Uterus (tissue), 4 donors: ENCODE data around the gene KLK5. TPM values are rescaled to one million over a fixed set of nuclear protein-coding genes. Genes with fewer than 3 reads are reported as not detected.

Source experiments
- DNase-seq, 2 donors: peaks; one replicate each; pipeline ENCODE4 v3.0.0-alpha.2; 2019 to 2020
- H3K27ac ChIP-seq, 2 donors: fragments of 200-600 bp; sonication (generic); 1 replicate in 1 of 2; 2 replicates in 1 of 2; pipeline ENCODE4 v1.5.1; 2016 to 2018
- H3K27me3 ChIP-seq, 2 donors: fragments of 200-600 bp; sonication (generic); one replicate each; pipeline ENCODE4 v1.5.1; 2018 to 2019; ENCODE audit warnings: control low read depth in 1 of 2
- H3K36me3 ChIP-seq, 2 donors: fragments of 200-600 bp; sonication (generic); one replicate each; pipeline ENCODE4 v1.5.1; 2019; ENCODE audit warnings: control low read depth in 1 of 2
- H3K4me1 ChIP-seq, 2 donors: fragments of 200-600 bp; sonication (generic); one replicate each; pipeline ENCODE4 v1.5.1; 2018 to 2019; ENCODE audit warnings: control low read depth in 1 of 2
- H3K4me3 ChIP-seq, 2 donors: fragments of 200-600 bp; sonication (generic); 1 replicate in 1 of 2; 2 replicates in 1 of 2; pipeline ENCODE4 v1.5.1; 2018 to 2019; ENCODE audit warnings: mild to moderate bottlenecking in 1 of 2
- H3K9me3 ChIP-seq, 2 donors: fragments of 200-600 bp; sonication (generic); one replicate each; pipeline ENCODE4 v1.5.1; 2019; ENCODE audit warnings: control low read depth in 1 of 2
- POLR2A ChIP-seq, 2 donors: fragments of 450-650 bp; IDR thresholded peaks; one replicate each; pipeline ENCODE4 v1.6.1; 2016; ENCODE audit warnings: antibody characterized with exemption in 2 of 2, mild to moderate bottlenecking in 1 of 2, moderate library complexity in 1 of 2
- intact Hi-C: fragments of 100-400 bp; cut with DNase I; formaldehyde crosslinking; loops from one replicate; pipeline ENCODE4 v1.15.1; 2023; ENCODE audit warnings: low total_unique reads
- total RNA-seq, 4 donors: library from RNA; depleted of rRNA in 3 of 4; stranded (reverse); fragments of >200 nt in 3 of 4; gene quantifications; one replicate each; pipeline versions ENCODE4 v1.1.0 to v1.2.4, GENCODE V29; 2014 to 2023
- TF ChIP-seq, protein P1 (sequence below), 4 experiments: fragments of 200-600 bp in 2 of 4; fragments of 450-650 bp in 2 of 4; sonication (generic) in 2 of 4; IDR thresholded peaks; one replicate each; pipeline ENCODE4 v1.5.1; 2016 to 2019; ENCODE audit warnings: antibody characterized with exemption in 4 of 4, mild to moderate bottlenecking in 2 of 4, moderate library complexity in 1 of 4
- donor health status: DM: yes; HTN: yes; CAD: no.

The KLK5 gene
- total RNA-seq, 4 donors from 2014 or later = 0.69 to 1.0 TPM; not detected in 2

- H3K27me3 ChIP-seq = no peaks in the 10 kb centered on the region
- TF ChIP-seq, protein P1, sequence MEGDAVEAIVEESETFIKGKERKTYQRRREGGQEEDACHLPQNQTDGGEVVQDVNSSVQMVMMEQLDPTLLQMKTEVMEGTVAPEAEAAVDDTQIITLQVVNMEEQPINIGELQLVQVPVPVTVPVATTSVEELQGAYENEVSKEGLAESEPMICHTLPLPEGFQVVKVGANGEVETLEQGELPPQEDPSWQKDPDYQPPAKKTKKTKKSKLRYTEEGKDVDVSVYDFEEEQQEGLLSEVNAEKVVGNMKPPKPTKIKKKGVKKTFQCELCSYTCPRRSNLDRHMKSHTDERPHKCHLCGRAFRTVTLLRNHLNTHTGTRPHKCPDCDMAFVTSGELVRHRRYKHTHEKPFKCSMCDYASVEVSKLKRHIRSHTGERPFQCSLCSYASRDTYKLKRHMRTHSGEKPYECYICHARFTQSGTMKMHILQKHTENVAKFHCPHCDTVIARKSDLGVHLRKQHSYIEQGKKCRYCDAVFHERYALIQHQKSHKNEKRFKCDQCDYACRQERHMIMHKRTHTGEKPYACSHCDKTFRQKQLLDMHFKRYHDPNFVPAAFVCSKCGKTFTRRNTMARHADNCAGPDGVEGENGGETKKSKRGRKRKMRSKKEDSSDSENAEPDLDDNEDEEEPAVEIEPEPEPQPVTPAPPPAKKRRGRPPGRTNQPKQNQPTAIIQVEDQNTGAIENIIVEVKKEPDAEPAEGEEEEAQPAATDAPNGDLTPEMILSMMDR (IDR thresholded peaks at IDR 0.05) = no peak
- no peak for TF ChIP-seq POLR2A (IDR thresholded peaks at IDR 0.05)
- no peaks in the 10 kb centered on the region for H3K4me1 ChIP-seq
- no peaks in the 10 kb centered on the region for H3K9me3 ChIP-seq
- H3K36me3 ChIP-seq = no peaks in the 10 kb centered on the region
- no peak for DNase-seq
- H3K4me3 ChIP-seq = no peak within 1 kb of the TSS
- intact Hi-C loops = no loop called here
- no peak within 1 kb of the TSS for H3K27ac ChIP-seq
These were observed 16.5 kb upstream of the KLK5 start, which contains the start of gene KLK6 for GRCh38 chr19:50969413-50969760. Gene KLK6, minus strand, starts transcription at chr19:50969591. Its CDS starts 1,487 bp downstream, at chr19:50968104.

GRCh38 chr19:50968716-50969412, 16.0 kb upstream of the KLK5 start:
- Histone ChIP-seq H3K27me3 (no peaks in the 10 kb centered on the region), H3K36me3 (no peaks in the 10 kb centered on the region), H3K4me1 (no peaks in the 10 kb centered on the region), H3K9me3 (no peaks in the 10 kb centered on the region), H3K27ac (no peak overlapping the region), H3K4me3 (no peak overlapping the region)
- TF ChIP-seq POLR2A (IDR thresholded peaks at IDR 0.05) = no peak
- TF ChIP-seq, protein P1 (IDR thresholded peaks at IDR 0.05) = no peak
- intact Hi-C loops = no loop called here
- DNase-seq = no peak

DNA sequence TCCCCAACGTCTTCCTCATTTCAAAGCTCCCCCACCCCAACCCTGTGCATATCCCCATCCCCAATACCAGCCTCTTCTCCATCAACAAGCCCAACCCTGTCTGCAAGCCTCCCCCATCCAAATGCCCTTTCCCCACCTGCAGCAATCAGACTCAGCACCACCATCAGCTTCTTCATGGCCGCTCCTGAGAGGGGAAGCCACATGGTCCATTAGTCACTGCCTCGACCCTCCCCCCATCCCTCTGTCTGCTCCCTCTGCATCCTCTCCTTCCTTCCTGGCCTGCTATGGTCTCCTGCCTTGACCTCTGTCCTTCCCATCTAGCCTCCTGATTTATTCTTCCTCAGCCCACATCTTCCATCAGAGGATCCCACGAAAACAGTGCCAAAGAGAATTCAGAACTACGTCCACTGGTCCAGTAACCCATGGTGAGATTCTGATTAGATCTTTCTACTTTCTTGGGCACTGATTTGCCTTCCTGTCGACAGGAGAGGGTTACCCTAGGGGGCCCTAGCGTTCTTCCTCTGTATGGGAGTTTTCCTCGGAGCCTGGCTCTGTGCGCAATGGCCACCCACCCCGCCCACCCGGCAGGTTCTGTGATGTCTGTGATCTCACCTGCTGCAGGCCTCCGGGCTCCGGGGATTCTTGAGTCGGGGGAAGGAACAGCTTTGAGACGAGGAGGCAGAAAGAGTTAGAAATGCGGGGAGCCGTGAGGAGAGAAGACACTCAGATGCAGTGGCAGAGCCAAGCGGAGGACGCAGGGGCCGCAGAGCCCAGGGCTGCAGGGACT, 15.3 kb upstream of the KLK5 start:
- no peaks in the 10 kb centered on the region for H3K9me3 ChIP-seq
- no peak for DNase-seq
- no peaks in the 10 kb centered on the region for H3K4me1 ChIP-seq
- H3K27ac ChIP-seq = no peak overlapping the region
- intact Hi-C loops = no loop called here
- H3K27me3 ChIP-seq = no peaks in the 10 kb centered on the region
- H3K4me3 ChIP-seq = no peak overlapping the region
- TF ChIP-seq POLR2A (IDR thresholded peaks at IDR 0.05) = no peak
- TF ChIP-seq, protein P1 (IDR thresholded peaks at IDR 0.05) = no peak
- H3K36me3 ChIP-seq = no peaks in the 10 kb centered on the region

GRCh38 chr19:50964266-50964665, 11.4 kb upstream of the KLK5 start:
- no peak for DNase-seq
- H3K27me3 ChIP-seq = no peaks in the 10 kb centered on the region
- TF ChIP-seq POLR2A (IDR thresholded peaks at IDR 0.05) = no peak
- TF ChIP-seq, protein P1 (IDR thresholded peaks at IDR 0.05) = no peak

DNA sequence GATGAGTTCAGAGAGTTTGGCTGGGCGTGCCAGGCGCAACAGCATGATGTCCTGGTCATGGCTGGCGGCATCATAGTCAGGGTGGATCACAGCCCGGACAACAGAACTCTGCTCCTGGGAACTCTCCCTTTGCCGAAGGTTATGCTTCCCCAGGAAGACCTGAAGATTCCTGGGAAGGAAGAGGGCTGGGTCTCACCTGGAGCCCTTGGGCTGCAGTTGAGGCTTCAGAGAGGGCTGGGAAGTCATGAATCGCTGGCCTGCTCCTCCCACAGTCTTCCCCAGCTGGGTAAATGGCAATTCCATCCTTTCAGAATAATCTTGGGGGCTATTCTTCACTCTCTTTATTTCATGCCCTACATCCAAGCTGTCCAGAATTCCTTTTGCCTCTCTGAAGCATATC, 10.5 kb upstream of the KLK5 start:
- no peak for DNase-seq
- H3K9me3 ChIP-seq = no peaks in the 10 kb centered on the region
- H3K4me3 ChIP-seq = no peak overlapping the region
- H3K4me1 ChIP-seq = no peaks in the 10 kb centered on the region
- H3K36me3 ChIP-seq = no peaks in the 10 kb centered on the region
- no peak for TF ChIP-seq POLR2A (IDR thresholded peaks at IDR 0.05)
- TF ChIP-seq, protein P1 (IDR thresholded peaks at IDR 0.05) = no peak
- no peaks in the 10 kb centered on the region for H3K27me3 ChIP-seq
- intact Hi-C loops = no loop called here
- no peak overlapping the region for H3K27ac ChIP-seq

More at GRCh38 chr19:50964266-50964665, 11.4 kb upstream of the KLK5 start:
- Histone ChIP-seq H3K4me3 (no peak overlapping the region), H3K9me3 (no peaks in the 10 kb centered on the region), H3K36me3 (no peaks in the 10 kb centered on the region), H3K4me1 (no peaks in the 10 kb centered on the region), H3K27ac (no peak overlapping the region)
- intact Hi-C loops = no loop called here
